22Rv1 (cell line): ENCODE measurements around the gene SCN4B.

Experiments
- H3K27ac ChIP-seq: fragments of 450-650 bp; 2 replicates; pipeline ENCODE4 v1.5.1; 2017
- ZFX ChIP-seq: fragments of 450-650 bp; IDR thresholded peaks from 2 replicates; pipeline ENCODE4 v1.6.1; 2017; ENCODE audit warnings: antibody characterized with exemption, borderline replicate concordance
- TF ChIP-seq, protein P1 (sequence below): fragments of 450-650 bp; IDR thresholded peaks from 2 replicates; pipeline ENCODE4 v1.5.1; 2017; ENCODE audit warnings: mild to moderate bottlenecking

Gene SCN4B

DNA sequence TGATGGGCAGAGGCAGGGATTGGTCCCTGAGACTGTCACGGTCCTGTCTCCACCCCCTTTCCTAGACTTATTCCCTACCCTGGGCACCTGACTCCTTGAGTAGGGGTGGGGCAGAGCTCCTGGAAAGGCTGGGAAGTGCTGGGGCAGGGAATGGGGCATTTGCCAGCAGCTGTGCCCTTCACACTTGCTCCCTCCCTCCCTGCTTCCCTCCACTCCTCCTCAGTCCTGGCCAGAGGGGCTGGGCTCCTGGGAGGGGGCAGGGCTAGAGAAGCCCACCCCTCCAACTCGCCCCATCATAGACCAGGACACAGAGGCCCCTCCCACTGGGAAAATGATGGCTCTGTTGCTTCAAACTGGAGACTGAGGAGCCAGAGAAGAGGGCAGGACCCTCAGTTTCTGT, 12.3 kb upstream of the SCN4B start:
- TF ChIP-seq, protein P1, sequence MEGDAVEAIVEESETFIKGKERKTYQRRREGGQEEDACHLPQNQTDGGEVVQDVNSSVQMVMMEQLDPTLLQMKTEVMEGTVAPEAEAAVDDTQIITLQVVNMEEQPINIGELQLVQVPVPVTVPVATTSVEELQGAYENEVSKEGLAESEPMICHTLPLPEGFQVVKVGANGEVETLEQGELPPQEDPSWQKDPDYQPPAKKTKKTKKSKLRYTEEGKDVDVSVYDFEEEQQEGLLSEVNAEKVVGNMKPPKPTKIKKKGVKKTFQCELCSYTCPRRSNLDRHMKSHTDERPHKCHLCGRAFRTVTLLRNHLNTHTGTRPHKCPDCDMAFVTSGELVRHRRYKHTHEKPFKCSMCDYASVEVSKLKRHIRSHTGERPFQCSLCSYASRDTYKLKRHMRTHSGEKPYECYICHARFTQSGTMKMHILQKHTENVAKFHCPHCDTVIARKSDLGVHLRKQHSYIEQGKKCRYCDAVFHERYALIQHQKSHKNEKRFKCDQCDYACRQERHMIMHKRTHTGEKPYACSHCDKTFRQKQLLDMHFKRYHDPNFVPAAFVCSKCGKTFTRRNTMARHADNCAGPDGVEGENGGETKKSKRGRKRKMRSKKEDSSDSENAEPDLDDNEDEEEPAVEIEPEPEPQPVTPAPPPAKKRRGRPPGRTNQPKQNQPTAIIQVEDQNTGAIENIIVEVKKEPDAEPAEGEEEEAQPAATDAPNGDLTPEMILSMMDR: no peak
- TF ChIP-seq ZFX: no peak
- no peak overlapping the region for H3K27ac ChIP-seq

- TF ChIP-seq, protein P1: no peak
- TF ChIP-seq ZFX: no peak
- no peak overlapping the region for H3K27ac ChIP-seq
These were observed 10.9 kb upstream of the SCN4B start for GRCh38 chr11:118163494-118163893.

- H3K27ac ChIP-seq: no peak overlapping the region
- TF ChIP-seq ZFX: no peak
- TF ChIP-seq, protein P1: no peak
These were observed 10.2 kb upstream of the SCN4B start for GRCh38 chr11:118162846-118163245.

DNA sequence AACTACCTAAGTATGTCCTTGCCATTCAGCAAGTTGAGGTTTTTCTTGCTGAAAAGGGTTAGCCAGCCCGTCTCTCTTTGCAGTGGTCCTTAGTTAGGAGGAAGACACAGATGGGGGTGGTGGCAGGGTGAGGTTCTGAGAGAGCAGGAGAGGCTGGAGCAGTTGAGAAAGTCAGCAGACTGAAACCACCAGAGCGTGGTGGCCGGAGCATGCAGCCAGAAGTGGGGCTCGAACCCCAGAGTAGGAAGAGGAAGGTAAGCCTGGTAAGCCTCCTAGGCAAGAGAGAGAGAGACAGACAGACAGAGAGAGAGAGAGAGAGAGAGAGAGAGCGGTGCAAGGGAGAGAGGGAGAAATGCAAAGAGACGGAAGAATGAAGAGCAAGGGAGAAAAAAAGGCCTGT, 9.2 kb upstream of the SCN4B start:
- TF ChIP-seq ZFX: no peak
- TF ChIP-seq, protein P1: no peak

DNA sequence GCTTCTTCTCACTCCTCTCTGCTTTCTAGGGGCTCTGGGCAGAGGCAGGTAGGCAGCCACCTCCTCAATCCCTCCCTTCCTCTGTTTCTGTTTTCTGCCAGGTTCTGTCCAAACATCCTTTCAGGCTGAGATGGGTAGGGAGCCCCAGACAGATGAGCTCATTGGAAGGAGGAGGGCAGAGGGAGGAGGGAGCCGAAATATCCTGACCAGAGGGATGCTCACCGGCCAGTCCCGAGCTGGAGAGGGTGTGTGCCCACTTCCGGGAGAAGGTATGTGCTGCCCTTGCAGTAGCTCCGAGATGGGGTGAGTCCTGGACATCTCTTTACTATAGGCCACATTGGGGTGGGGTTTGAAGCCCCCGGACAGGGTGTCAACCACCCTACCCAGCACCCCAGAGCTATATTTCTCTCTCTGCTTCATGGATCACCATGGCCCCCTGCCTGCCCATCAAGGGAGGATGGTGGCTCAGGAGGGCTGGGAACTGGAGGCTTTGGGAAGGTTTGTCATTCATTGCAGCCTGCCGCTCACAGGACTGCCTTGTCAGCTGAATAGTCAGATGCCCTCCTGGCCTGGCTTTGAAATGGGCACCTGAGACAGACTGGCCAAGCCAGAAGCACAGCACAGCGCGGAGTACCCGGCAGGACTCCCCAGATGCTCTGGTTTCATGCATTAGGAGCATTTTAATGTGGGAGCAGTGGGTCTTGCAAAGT, 4.7 kb upstream of the SCN4B start:
- TF ChIP-seq ZFX: no peak
- TF ChIP-seq, protein P1: no peak
- no peak overlapping the region for H3K27ac ChIP-seq

More for the DNA sequence above, 9.2 kb upstream of the SCN4B start:
- no peak overlapping the region for H3K27ac ChIP-seq

- no peak overlapping the region for H3K27ac ChIP-seq
- TF ChIP-seq ZFX: no peak
- TF ChIP-seq, protein P1: no peak
These were observed 4.0 kb upstream of the SCN4B start for GRCh38 chr11:118156531-118157185.

- TF ChIP-seq, protein P1: no peak
- no peak for TF ChIP-seq ZFX
- no peak overlapping the region for H3K27ac ChIP-seq
These were observed 3.3 kb upstream of the SCN4B start for GRCh38 chr11:118155776-118156530.
